T-helper 2 cell treated with Interferon-gamma antibody and Interleukin-4, amounts not matched to agents 100 ng/mL and 5 ng/mL, for 36 hours (primary cell): Measurements from ENCODE around the gene HCFC1R1. TPM values are rescaled to one million over a fixed set of nuclear protein-coding genes. Genes with fewer than 3 reads are reported as not detected.
"Not testable (repeated sequence)": the region's sequence is repeated elsewhere in the genome, so short reads cannot be mapped to it uniquely, and the experiment has no call there.

Experiments used
- intact Hi-C: fragments of 100-400 bp; cut with micrococcal nuclease; formaldehyde crosslinking; loops from one replicate; pipeline ENCODE4 v1.15.1; 2023
- total RNA-seq: library from RNA; stranded (reverse); gene quantifications from 2 replicates; pipeline ENCODE4 v1.2.3, GENCODE V29; 2022

Gene HCFC1R1
- total RNA-seq, 1 donor from 2014 or later, result 29.2 TPM

GRCh38 chr16:3057181-3058138 is 33.7 kb upstream of the HCFC1R1 start:
- intact Hi-C loops, result loop anchor here (2.0 kb wide), 1 partner anchor 43 kb away; no protein-coding TSS in a partner anchor

- intact Hi-C loops, result no loop called here
Observed at GRCh38 chr16:3056336-3057180, 32.8 kb upstream of the HCFC1R1 start.

- intact Hi-C loops, result not testable (repeated sequence)
Observed at GRCh38 chr16:3055734-3056115, 32.0 kb upstream of the HCFC1R1 start.

GRCh38 chr16:3054965-3055733 is 31.4 kb upstream of the HCFC1R1 start:
- intact Hi-C loops, result no loop called here

GRCh38 chr16:3053330-3053710 is 29.6 kb upstream of the HCFC1R1 start:
- intact Hi-C loops, result not testable (repeated sequence)

- intact Hi-C loops, result not testable (repeated sequence)
Observed at GRCh38 chr16:3052571-3053329, 29.0 kb upstream of the HCFC1R1 start.

- intact Hi-C loops, result no loop called here
Observed at GRCh38 chr16:3051494-3051893, 27.8 kb upstream of the HCFC1R1 start.

GRCh38 chr16:3051009-3051408 is 27.3 kb upstream of the HCFC1R1 start:
- intact Hi-C loops, result no loop called here

GRCh38 chr16:3050487-3050886 is 26.7 kb upstream of the HCFC1R1 start:
- intact Hi-C loops, result no loop called here

GRCh38 chr16:3049921-3050481 is 26.3 kb upstream of the HCFC1R1 start:
- intact Hi-C loops, result no loop called here

GRCh38 chr16:3047387-3047720 is 23.6 kb upstream of the HCFC1R1 start:
- intact Hi-C loops, result no loop called here

- intact Hi-C loops, result no loop called here
Observed at GRCh38 chr16:3046641-3047386, 23.1 kb upstream of the HCFC1R1 start.

- intact Hi-C loops, result loop anchor here (2.0 kb wide), 1 partner anchor 15 kb away; no protein-coding TSS in a partner anchor
Observed at GRCh38 chr16:3045758-3046640, 22.3 kb upstream of the HCFC1R1 start, which contains the start of gene MMP25. Gene MMP25 (plus strand): TSS chr16:3046561. CDS start chr16:3046918, 357 bp downstream.

- intact Hi-C loops, result loop anchor here (2.0 kb wide), 1 partner anchor 14 kb away; no protein-coding TSS in a partner anchor
Observed at GRCh38 chr16:3044708-3045107, 21.0 kb upstream of the HCFC1R1 start.

- intact Hi-C loops, result no loop called here
Observed at GRCh38 chr16:3042376-3042775, 18.6 kb upstream of the HCFC1R1 start.

GRCh38 chr16:3038896-3039295 is 15.2 kb upstream of the HCFC1R1 start:
- intact Hi-C loops, result no loop called here

GRCh38 chr16:3038256-3038655 is 14.5 kb upstream of the HCFC1R1 start:
- intact Hi-C loops, result no loop called here

- intact Hi-C loops, result no loop called here
Observed at GRCh38 chr16:3036726-3037315, 13.1 kb upstream of the HCFC1R1 start, which contains the start of gene BICDL2. Gene BICDL2 (minus strand): TSS chr16:3036944. CDS start chr16:3035496, 1,448 bp downstream.
